NCI-H1417 (cell line): ENCODE results near the gene PIK3R2.

Experiments used
- DNase-seq, 3 experiments: peaks; one replicate each; lab custom pipeline; 2025; lab: John Stamatoyannopoulos, UW

PIK3R2 gene

GRCh38 chr19:18173054-18173571 lies 20.1 kb downstream of the PIK3R2 start:
- no peak for DNase-seq

- peak; percentile 53 to 67 (median 65) for DNase-seq
Measured at GRCh38 chr19:18173572-18174288, 20.8 kb downstream of the PIK3R2 start, which contains the start of gene IFI30. IFI30 (plus strand) TSS chr19:18173813; CDS start chr19:18173842, 29 bp downstream.

- no peak for DNase-seq
Measured at GRCh38 chr19:18174983-18175382, 22.0 kb downstream of the PIK3R2 start.

- no peak for DNase-seq
Measured at GRCh38 chr19:18176367-18177310, 23.7 kb downstream of the PIK3R2 start.

GRCh38 chr19:18179957-18180356 lies 27.0 kb downstream of the PIK3R2 start:
- DNase-seq = no peak

- no peak for DNase-seq
Measured at GRCh38 chr19:18183529-18183928, 30.6 kb downstream of the PIK3R2 start.

GRCh38 chr19:18185538-18185937 lies 32.6 kb downstream of the PIK3R2 start:
- no peak for DNase-seq

- no peak for DNase-seq
Measured at GRCh38 chr19:18190278-18190677, 37.3 kb downstream of the PIK3R2 start.

- no peak for DNase-seq
Measured at GRCh38 chr19:18191640-18192062, 38.7 kb downstream of the PIK3R2 start.

GRCh38 chr19:18192673-18193387 lies 39.9 kb downstream of the PIK3R2 start, which contains the start of gene MPV17L2:
MPV17L2 (plus strand) TSS chr19:18193218; CDS start chr19:18193282, 64 bp downstream.
- DNase-seq = peak; percentile 98 to 100 (median 99)

GRCh38 chr19:18193388-18194180 lies 40.6 kb downstream of the PIK3R2 start:
- DNase-seq = peak in 2 of 3 experiments; percentile 51 to 56

- no peak for DNase-seq
Measured at GRCh38 chr19:18194181-18194530, 41.2 kb downstream of the PIK3R2 start.

- DNase-seq = no peak
Measured at GRCh38 chr19:18194554-18195238, 41.7 kb downstream of the PIK3R2 start.

- no peak for DNase-seq
Measured at GRCh38 chr19:18196511-18196845, 43.5 kb downstream of the PIK3R2 start.

- no peak for DNase-seq
Measured at GRCh38 chr19:18197306-18197705, 44.3 kb downstream of the PIK3R2 start.

GRCh38 chr19:18197941-18198340 lies 45.0 kb downstream of the PIK3R2 start:
- no peak for DNase-seq

GRCh38 chr19:18198374-18198773 lies 45.4 kb downstream of the PIK3R2 start:
- DNase-seq = no peak

GRCh38 chr19:18202397-18202777 lies 49.4 kb downstream of the PIK3R2 start:
- no peak for DNase-seq

GRCh38 chr19:18202778-18203407 lies 49.9 kb downstream of the PIK3R2 start:
- peak in 2 of 3 experiments; percentile 66 to 70 for DNase-seq

GRCh38 chr19:18203408-18203862 lies 50.5 kb downstream of the PIK3R2 start:
- no peak for DNase-seq
